HepG2 (cell line): ENCODE measurements around the gene CTSA. TPM values are rescaled to one million over a fixed set of nuclear protein-coding genes. Genes with fewer than 3 reads are reported as not detected.
A peak's percentile ranks its signal among the peaks of the same experiment; 100 is the strongest.

ENCODE experiments used
- CHCHD3 ChIP-seq: sonication (generic); formaldehyde crosslinking; IDR thresholded peaks from 2 replicates; pipeline ENCODE4 v1.8.0; 2022; ENCODE audit warnings: mild to moderate bottlenecking, missing genetic modification reagents, moderate library complexity
- CTCF ChIP-seq: sonication (generic); formaldehyde crosslinking; IDR thresholded peaks from 2 replicates; pipeline ENCODE4 v1.5.0; 2020; ENCODE audit warnings: mild to moderate bottlenecking, missing genetic modification reagents, moderate library complexity
- EED ChIP-seq: sonication (generic); formaldehyde crosslinking; IDR thresholded peaks from 2 replicates; pipeline ENCODE4 v1.5.0; 2020; ENCODE audit warnings: mild to moderate bottlenecking, missing genetic modification reagents
- HNRNPL ChIP-seq: fragments of 200-400 bp; formaldehyde crosslinking; IDR thresholded peaks from 2 replicates; pipeline ENCODE4 v1.6.1; 2017; ENCODE audit warnings: mild to moderate bottlenecking, low read depth, low read length
- ISX ChIP-seq: sonication (generic); formaldehyde crosslinking; conservative IDR thresholded peaks from 2 replicates; pipeline ENCODE4 v1.5.0; 2020; ENCODE audit warnings: missing genetic modification reagents
- KDM5B ChIP-seq: sonication (generic); formaldehyde crosslinking; IDR thresholded peaks from 2 replicates; pipeline ENCODE4 v1.4.0; 2020; ENCODE audit warnings: missing genetic modification reagents, mild to moderate bottlenecking, borderline replicate concordance
- KDM6A ChIP-seq: IDR thresholded peaks from 2 replicates; pipeline ENCODE4 v1.6.1; 2016; ENCODE audit warnings: low read depth
- NFRKB ChIP-seq: fragments of 450-650 bp; IDR thresholded peaks from 2 replicates; pipeline ENCODE4 v1.6.1; 2017
- PLSCR1 ChIP-seq: sonication (generic); formaldehyde crosslinking; IDR thresholded peaks from 2 replicates; pipeline ENCODE4 v1.5.0; 2020; ENCODE audit warnings: missing genetic modification reagents, mild to moderate bottlenecking, borderline replicate concordance
- SMAD9 ChIP-seq: sonication (generic); formaldehyde crosslinking; IDR thresholded peaks from 2 replicates; pipeline ENCODE4 v1.5.1; 2020; ENCODE audit warnings: mild to moderate bottlenecking, missing genetic modification reagents
- SP5 ChIP-seq: IDR thresholded peaks from 2 replicates; pipeline ENCODE4 v1.6.1; 2016; ENCODE audit warnings: low read depth, borderline replicate concordance
- ZBTB3 ChIP-seq: sonication (generic); formaldehyde crosslinking; IDR thresholded peaks from 2 replicates; pipeline ENCODE4 v1.4.0; 2020; ENCODE audit warnings: low read depth, mild to moderate bottlenecking, moderate library complexity, missing genetic modification reagents, borderline replicate concordance
- ZFP36L1 ChIP-seq: sonication (generic); formaldehyde crosslinking; IDR thresholded peaks from 2 replicates; pipeline ENCODE4 v1.8.0; 2022; ENCODE audit warnings: mild to moderate bottlenecking, missing genetic modification reagents, moderate library complexity
- ZNF260 ChIP-seq: sonication (generic); formaldehyde crosslinking; IDR thresholded peaks from 2 replicates; pipeline ENCODE4 v1.4.0; 2020; ENCODE audit warnings: missing genetic modification reagents, low read depth, mild to moderate bottlenecking, borderline replicate concordance
- ZNF280B ChIP-seq: sonication (generic); formaldehyde crosslinking; IDR thresholded peaks from 2 replicates; pipeline ENCODE4 v1.5.0; 2020; ENCODE audit warnings: missing genetic modification reagents, mild to moderate bottlenecking, borderline replicate concordance
- ZNF430 ChIP-seq: sonication (generic); formaldehyde crosslinking; IDR thresholded peaks from 2 replicates; pipeline ENCODE4 v1.9.0; 2021; ENCODE audit warnings: mild to moderate bottlenecking, missing genetic modification reagents
- ZNF460 ChIP-seq: sonication (generic); formaldehyde crosslinking; IDR thresholded peaks from 2 replicates; pipeline ENCODE4 v1.5.1; 2020; ENCODE audit warnings: missing genetic modification reagents, mild to moderate bottlenecking, borderline replicate concordance
- ZNF557 ChIP-seq: sonication (generic); formaldehyde crosslinking; IDR thresholded peaks from 2 replicates; pipeline ENCODE4 v1.4.0; 2020; ENCODE audit warnings: missing genetic modification reagents
- ZNF589 ChIP-seq: sonication (generic); formaldehyde crosslinking; conservative IDR thresholded peaks from 2 replicates; pipeline ENCODE4 v1.8.0; 2022; ENCODE audit warnings: mild to moderate bottlenecking, moderate library complexity, missing genetic modification reagents
- ZNF605 ChIP-seq: sonication (generic); formaldehyde crosslinking; IDR thresholded peaks from 2 replicates; pipeline ENCODE4 v1.8.0; 2022; ENCODE audit warnings: mild to moderate bottlenecking, missing genetic modification reagents
- polyA plus RNA-seq, 8 experiments: library from polyadenylated mRNA; depleted of rRNA in 3 of 8; stranded (reverse) in 7 of 8; unstranded in 1 of 8; fragments of >200 nt; fragmentation: Illumina TruSeq in 4 of 8; extraction: Trizol in 4 of 8; gene quantifications; 2 replicates each; pipeline versions ENCODE4 v1.2.1 to v1.2.3, GENCODE V29; 2011 to 2016; ENCODE audit warnings: low read depth in 4 of 8, missing spikeins in 1 of 8, mixed read lengths in 1 of 8; ENCODE audit not compliant: insufficient read depth in 1 of 8
- total RNA-seq, 5 experiments: library from RNA; depleted of rRNA; stranded (reverse); fragments of >200 nt; fragmentation: Illumina TruSeq; extraction: Trizol; gene quantifications; 2 replicates each; pipeline ENCODE4 v1.2.3, GENCODE V29; 2016; ENCODE audit warnings: low read depth in 1 of 5
- TF ChIP-seq, protein P1 (sequence below): sonication (generic); formaldehyde crosslinking; IDR thresholded peaks from 2 replicates; pipeline ENCODE4 v1.9.0; 2022; ENCODE audit warnings: missing genetic modification reagents, mild to moderate bottlenecking, borderline replicate concordance
- TF ChIP-seq, protein P2 (sequence below): sonication (generic); formaldehyde crosslinking; IDR thresholded peaks from 2 replicates; pipeline ENCODE4 v1.4.0; 2020; ENCODE audit warnings: mild to moderate bottlenecking, missing genetic modification reagents

The CTSA gene
- total and polyA plus RNA-seq, 2 of the 13 experiments (the other 11 are each of a cell fraction or from before 2014, with no cell fraction given) = 202 to 231 TPM

DNA sequence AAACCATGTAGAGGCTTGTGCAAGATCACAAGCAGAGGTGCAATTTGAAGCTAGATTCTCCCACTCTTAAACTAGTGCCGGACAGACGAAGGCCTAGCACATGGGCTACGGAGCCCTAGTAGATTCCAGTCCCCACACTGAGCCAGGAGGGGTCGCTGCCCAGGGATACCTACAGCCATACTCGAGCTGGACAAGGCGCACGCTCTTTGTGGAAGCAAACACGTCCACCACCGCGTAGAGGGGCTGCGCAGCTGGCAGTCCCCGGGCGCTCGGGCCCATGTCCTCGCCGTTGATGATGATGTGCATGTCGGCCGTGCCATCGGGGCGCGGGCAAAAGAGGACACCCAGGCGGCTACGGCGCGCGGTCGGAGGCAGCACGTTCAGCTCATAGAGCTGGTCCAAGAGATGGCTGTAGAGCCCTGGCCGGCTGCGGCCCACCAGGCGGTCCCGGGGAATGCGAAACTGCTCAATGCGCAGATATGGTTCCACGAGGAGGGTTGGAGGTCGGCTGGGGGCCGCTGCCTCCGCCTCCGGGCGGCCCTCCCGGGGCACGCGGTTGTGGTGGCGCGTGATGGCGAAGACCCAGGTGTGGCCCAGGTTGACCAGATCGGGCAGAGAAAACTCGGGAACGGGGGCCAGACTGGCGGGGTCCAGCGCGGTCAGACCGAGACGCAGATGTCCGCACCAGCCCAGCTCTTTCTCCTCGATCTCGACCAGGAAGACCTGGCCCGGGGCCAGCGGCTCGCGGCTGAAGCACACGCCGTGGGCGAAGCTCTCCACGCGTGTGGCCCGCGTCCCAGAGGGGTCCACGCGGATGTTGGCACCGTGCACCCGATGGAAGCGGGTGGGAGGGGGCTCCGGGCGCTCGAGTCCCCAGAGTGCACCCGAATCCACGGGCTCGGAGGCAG is 804 bp upstream of the CTSA start (continued):
- TF ChIP-seq CTCF (CRISPR knock-in tag) = peak; percentile 98
- peak; percentile 58; the same call in 1 of the 2 replicates for TF ChIP-seq ZNF280B (CRISPR knock-in tag)
- no peak for TF ChIP-seq ZNF260 (CRISPR knock-in tag)
- TF ChIP-seq SP5 = peak; percentile 30; the same call in 1 of the 2 replicates
- no peak for TF ChIP-seq ZNF460 (CRISPR knock-in tag)
- no peak; the same call in 1 of the 2 replicates for TF ChIP-seq ZBTB3 (CRISPR knock-in tag)
- 0 out of 2 replicates have a peak, but pooled peaks have one; percentile 69 for TF ChIP-seq ZNF557 (CRISPR knock-in tag)
- TF ChIP-seq CHCHD3 (CRISPR knock-in tag) = peak; percentile 30; the same call in 1 of the 2 replicates
- TF ChIP-seq ISX (CRISPR knock-in tag) = no peak
- TF ChIP-seq ZNF589 (CRISPR knock-in tag) = no peak; the same call in 1 of the 2 replicates
- TF ChIP-seq HNRNPL = peak; percentile 64; the same call in 1 of the 2 replicates
- 0 out of 2 replicates have a peak, but pooled peaks have one; percentile 77 for TF ChIP-seq PLSCR1 (CRISPR knock-in tag)
- TF ChIP-seq ZNF605 (CRISPR knock-in tag) = no peak
- TF ChIP-seq ZFP36L1 = 0 out of 2 replicates have a peak, but pooled peaks have one; percentile 51
- TF ChIP-seq KDM6A (CRISPR knock-in tag) = no peak
- peak; percentile 95; the same call in 1 of the 2 replicates for TF ChIP-seq SMAD9 (CRISPR knock-in tag)
- TF ChIP-seq, protein P1, sequence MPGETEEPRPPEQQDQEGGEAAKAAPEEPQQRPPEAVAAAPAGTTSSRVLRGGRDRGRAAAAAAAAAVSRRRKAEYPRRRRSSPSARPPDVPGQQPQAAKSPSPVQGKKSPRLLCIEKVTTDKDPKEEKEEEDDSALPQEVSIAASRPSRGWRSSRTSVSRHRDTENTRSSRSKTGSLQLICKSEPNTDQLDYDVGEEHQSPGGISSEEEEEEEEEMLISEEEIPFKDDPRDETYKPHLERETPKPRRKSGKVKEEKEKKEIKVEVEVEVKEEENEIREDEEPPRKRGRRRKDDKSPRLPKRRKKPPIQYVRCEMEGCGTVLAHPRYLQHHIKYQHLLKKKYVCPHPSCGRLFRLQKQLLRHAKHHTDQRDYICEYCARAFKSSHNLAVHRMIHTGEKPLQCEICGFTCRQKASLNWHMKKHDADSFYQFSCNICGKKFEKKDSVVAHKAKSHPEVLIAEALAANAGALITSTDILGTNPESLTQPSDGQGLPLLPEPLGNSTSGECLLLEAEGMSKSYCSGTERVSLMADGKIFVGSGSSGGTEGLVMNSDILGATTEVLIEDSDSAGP (CRISPR knock-in tag) = no peak; the same call in 1 of the 2 replicates
- TF ChIP-seq KDM5B (CRISPR knock-in tag) = peak; percentile 93
- no peak; the same call in 1 of the 2 replicates for TF ChIP-seq EED (CRISPR knock-in tag)
- no peak for TF ChIP-seq NFRKB
- TF ChIP-seq, protein P2, sequence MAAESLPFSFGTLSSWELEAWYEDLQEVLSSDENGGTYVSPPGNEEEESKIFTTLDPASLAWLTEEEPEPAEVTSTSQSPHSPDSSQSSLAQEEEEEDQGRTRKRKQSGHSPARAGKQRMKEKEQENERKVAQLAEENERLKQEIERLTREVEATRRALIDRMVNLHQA (CRISPR knock-in tag) = 0 out of 2 replicates have a peak, but pooled peaks have one; percentile 78
- peak; percentile 94 for TF ChIP-seq ZNF430 (CRISPR knock-in tag)
